HuH-7.5 (cell line): Measurements from ENCODE around the gene ATP2B2.

Source experiments
- DNase-seq: peaks from one replicate; pipeline ENCODE4 v3.0.0; 2011; ENCODE audit warnings: low spot score

Gene ATP2B2

DNA sequence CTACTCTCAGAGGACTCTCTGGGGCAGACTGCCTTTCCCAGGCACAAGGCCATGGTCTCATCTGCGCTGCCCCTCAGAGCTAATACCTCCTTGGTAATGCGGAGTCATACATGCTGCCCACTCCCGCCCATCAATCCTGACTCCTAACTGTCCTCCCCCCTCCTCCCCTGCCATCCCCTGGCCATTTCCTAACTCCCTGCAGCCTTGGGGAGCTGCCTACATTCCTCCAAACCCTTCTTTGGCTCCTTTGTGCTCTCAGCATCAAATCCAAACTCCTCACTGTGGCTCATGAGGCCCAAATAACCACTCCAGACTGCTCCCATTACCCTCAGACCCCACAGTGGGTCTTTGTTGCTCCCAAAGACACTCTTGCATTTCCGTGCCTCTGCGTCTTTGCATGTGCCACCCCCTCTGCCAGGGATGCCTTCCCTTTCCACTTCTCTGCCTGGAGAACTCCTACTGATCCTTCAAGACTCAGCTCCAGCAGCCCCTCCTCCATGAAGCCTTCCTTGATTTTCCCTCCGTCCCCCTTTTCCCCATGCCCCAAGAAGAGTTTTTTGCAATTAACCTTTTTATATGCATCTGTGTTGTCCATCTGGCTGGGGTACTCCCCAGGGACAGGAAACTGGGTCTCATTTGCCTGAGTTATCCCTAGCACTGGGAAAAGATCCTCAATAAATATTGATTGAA is 5.5 kb upstream of the ATP2B2 start:
- no peak for DNase-seq

DNA sequence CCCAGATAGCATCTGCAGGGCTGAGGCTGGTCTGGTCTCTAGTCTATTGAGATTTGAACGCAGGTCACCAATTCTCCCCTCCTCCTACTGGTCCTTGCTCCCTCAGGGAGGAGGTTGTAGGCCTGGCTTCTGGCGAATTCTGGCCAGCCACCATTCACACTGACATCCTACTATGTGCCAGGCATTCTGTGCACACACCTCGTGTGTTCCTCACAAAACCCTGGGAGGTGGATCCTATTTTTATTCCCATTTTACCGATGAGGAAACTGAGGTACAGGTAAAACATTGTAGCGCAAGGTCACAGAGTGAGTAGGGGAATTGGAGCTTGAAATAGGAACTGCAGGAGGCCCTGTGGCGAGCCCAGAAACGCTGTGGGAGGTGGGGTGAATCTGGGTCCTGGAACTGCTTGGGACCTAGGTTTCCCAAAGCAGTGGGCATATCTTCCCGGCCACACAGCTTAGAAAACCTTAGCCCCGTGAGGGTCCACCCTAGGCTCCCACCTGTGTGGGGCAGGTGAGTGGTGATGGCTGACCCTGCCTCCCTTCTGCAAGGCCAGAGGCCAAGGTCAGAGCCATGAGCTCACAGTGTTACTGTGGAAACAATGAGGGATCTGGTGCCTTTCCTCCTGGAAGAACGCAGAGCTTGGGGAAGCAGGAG is 4.8 kb upstream of the ATP2B2 start:
- DNase-seq = no peak

DNA sequence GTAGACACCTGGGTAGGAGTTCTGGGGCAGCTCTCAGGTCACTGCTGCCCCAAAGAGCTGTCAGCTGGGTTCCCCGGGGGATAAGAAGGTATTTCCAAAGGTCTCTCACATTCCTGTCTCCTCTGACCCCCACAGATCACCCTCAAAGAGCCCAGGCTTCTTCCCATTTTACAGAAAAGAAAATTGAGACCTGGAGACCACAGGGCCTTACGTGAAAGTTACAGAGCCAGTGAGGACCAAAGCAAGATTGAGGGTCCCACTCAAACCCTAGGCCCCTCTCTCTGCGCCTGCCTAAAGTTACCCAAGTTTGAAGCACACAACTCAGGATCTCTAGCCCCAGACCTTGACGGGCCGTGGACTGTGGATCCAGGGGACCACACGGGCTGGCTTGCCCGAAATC is 3.9 kb upstream of the ATP2B2 start:
- DNase-seq = no peak

DNA sequence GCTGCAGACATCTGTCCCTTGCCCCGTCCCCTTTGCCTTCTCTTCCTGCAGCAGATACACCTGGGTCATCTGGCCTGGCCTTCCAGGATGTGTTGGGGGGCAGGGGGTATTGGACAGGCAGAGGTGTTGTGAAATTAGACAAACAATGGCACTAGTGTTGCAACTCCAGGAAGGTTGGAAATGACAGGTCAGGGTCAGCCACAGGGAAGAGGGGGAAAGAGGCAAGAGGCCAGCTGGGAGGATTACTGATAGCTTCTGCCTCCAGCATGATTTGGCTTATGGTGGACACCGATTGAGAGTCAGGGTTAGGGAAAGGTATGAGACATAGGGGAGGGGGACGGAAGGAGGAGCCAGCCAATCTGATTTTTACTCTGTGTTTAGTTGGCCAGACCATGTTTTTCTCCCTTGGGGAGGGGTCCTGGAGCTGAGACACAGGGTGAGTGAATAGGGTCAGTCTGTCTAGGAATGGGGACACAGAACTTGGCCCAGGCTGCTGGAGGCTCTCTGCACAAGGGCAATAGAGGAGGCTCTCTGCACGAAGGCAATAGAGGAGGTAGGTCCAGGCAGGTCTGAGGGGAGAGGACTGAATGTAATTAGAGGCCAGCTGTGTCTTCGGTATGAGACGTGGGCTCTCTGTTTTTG is 3.4 kb upstream of the ATP2B2 start:
- peak; percentile 99 for DNase-seq

DNA sequence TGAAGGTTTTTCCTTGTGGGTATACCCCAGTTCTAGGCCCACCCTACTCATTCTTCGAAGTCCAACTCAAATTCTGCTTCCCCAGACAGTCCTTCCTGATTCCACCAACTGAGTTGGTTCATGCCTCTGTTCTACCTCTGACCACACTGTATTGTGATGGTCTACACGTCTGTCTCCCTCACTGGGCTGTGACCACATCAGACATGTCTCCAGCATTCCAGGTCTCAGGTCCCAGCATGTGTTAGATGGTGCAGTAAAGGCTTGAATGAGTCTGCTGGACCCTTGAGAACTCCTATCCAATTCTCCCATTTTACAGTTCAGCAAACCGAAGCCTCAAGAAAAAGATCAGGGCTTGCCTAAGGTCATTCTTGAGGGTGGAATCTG is 2.8 kb upstream of the ATP2B2 start:
- no peak for DNase-seq

DNA sequence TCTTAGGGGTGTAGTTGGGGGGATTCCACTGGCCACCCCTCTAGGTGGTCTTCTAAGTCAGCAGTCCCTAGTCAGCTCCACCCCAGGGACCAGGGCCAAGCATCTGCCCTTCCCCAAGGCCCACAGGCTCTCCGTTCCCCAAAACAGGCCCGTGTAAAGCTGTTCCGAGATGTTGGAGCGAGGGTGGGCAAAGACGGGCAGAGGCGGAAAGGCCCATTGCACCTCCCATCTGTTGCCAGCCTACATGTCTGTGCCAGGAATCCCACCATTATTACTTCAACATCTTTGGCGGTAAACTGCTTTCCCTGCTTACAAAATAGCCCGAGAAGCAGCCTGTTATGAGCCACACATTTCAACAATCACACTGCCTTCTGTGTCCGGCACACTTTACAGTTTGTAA is 1.9 kb upstream of the ATP2B2 start:
- DNase-seq = no peak

DNA sequence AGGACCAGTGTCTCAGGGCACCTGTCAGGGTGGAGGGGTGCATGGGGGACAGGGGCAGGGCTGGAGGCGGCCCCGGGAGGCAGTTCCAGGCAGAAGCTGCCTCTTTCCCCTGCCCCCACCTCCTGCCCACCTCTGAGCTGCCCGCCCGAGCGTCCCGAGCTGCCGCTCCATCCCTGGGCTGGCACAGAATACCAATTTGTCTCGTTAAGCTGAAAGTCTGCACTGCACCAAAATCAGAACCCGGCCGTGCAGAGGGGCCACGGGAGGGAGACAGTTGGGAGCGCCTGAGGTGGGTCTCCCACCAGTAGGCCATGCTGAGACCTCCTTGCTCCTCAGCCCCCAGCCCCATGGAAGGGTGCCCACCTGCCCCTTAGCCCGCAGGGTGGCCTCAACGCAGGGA is 1.3 kb upstream of the ATP2B2 start:
- no peak for DNase-seq

DNA sequence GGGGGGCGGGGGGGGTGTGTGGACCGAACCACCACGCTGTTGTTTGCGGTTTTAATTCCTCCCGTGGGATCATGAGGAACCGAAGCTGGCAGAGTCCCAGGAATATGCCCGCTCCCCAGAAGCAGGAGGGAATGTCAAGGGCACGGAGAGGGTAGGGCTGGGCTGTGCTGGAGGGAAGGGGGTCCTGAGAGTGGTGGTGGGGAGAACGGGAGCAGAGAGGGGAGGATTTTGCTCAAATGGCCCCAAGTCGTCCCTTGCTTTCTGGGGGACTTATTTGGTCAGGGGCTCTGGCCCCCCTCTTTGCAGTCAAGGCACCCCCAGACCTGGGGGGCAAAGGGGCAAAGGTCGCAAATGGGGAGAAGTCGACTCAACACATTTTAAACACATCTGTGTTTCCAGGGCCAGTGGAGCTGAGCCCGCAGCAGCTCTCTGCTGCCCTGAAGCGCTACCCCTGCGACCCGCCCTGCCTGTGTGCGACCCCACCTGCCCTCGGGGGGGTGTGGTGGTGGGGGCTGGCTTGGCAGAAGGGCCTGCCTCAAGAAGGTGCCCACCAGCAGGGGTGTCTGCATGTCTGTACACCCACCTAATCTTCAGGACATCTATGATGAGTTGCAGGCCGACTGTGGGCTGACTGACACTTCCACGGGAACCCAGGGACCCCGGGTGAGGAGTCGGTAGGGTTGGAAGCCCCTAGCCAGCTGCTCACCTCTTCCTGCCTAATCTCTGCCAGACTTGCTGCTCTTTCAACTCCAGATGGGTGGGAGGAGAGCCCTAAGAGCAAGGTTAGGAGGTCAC is 602 bp upstream of the ATP2B2 start:
- DNase-seq = no peak

DNA sequence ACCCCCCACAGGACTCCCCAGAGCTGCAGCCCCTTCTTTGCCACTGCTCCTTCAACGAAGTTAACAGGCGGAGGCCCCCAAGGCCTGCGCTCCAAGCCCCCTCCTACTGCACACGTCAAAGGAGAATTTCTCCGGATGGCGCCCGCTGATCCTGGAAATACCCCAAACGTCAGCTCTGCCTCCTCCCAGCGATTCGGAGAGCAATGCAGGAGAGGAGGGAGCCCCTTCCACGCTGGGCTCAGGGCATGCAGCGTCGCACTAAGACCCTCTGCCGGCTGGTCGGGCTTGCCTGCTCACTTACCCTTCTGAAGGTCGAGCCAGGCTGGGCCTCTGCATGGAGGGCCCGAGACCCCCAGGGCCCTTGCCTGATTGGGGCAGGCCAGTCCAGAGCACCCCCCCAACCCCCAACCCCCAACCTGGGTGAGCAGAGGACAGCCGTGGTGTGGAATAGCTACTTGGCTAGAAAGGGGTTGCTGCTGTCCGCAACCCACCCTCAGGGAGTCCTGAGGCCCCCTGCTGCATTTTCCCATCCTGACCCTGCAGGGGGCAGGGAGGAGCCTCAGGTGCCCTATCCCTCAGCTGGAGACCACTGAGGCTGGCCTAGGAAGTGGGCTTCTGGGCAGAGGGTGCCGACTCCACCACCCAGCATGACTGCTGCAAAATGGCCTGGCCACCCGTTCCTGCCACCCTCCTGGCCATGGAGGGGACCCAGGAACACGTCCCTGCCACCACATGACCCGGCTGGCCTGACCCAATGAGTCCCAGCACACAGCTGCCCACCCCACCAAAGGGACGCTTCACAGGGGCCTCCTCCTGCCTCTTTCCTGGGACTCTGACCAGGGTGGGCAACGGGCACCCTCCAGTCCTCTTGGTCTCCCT is 976 bp downstream of the ATP2B2 start:
- peak; percentile 69 for DNase-seq

DNA sequence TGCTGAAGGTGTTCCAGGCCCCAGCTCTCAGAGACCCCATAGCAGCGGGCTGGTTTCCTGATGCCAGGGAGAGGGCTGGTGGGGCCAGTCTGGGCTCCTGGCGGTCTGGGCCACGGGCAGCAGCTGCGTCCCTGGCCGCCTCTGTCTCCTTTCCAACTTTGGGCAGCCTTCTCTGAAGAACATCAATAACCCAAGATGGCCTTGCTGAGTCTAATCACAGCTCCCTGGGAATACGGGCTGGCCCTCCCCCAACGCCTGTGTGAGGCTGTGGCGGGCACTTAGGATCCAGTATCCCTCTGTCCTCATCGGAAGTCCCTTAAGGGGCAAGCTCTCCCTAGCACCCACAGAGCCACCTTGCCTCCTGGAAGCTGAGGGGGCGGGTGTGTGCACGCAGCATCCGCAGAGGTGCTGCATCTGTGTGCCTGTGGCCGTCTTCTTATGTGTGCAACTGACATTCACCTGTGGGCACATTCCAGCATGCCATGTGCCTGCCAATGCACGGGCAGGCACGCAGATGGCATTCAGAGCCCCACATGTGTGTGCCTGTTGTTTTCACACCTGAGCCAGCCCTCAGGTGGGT is 2.1 kb downstream of the ATP2B2 start:
- DNase-seq = no peak

DNA sequence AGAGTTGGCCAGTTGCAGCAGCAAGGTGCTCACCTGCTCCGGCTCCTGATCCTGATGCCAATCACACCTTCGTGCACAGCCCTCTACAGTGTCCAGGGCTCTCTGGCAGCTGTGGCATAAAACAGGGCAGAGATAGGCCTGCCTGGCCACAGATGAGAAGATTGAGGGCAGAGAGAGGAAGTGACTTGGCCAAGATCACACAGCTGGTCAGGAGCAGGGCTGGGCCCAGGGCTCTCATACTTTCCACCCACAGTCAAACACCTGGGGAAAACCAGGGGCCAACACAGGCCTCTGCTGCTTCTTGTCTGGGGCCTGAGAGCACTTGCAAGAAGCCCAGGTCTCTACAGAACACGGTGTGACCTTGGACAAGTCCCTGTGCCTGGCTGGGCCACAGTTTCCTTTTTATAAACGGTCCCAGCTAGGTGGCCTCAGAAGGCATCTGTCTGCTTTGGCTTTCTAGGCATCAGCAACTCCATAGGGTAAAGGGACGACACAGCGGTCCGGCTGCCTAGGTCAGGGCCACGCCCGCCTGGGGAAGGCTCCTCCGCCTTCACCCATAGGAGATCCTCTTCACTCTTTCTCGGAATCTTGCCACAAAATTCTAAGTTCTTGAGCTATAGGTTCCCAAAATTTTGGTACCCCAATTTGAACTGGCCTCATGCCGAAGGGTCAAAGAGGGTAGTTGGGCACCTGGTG is 3.1 kb downstream of the ATP2B2 start:
- no peak for DNase-seq

DNA sequence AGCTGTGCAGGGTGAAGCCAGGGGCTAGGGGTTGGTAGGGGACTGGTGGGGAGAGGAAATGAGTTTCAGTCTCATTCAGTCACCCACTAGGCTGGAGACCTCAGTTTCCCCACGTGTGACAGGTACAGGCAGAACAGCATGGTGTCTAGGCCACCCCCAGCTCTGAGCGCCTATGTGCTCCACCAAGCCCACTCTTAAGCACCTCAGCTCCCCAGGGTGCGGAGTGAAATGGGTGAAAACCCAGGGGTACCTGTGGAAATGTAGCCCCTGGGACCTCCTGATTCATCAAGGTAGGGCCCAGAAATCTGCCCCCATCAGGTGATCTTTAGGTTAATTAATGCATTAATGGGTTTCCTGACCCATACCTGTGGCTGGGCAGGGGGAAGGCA is 3.7 kb downstream of the ATP2B2 start:
- DNase-seq = no peak

DNA sequence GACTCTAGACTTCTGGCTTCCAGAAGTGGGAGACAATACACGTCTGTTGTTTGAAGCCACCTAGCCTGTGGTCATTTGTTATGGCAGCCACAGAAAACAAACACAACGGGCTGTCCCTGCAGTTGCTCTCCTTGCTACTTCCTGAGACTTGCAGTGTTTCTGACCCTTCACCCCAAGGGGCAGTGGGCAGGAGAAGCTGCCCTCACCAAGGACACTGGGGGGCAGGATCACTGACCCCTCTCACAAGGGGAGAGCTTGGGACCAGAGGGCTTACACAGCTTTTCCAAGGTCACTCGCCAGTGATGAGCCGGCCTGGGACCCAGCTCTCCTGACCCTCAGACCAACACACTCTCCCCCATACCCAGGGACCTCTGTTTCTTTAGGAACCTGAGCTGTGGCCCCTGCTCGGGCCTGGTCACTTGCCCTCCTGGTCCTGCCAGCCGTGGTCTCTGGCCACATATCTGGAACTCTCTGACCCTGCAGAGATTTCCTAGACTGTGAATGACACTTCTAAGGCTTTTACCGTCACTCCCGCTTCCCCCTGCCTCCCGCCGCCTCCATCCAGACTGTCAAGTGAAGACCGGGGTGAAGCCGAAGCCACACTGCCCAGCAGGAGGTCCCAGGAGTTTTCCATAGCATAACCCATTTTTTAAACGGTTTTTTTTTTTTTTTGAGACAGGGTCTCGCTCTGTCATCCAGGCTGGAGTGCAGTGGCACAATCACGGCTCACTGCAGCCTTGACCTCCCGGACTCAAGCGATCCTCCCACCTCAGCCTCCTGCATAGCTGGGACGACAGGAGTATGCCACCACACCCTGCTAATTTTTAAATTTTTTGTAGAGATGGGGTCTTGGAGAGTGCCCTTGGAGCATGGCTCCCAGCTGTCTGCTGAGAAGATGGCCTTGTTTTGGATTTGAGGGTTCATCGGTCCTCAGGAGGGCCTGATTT is 4.4 kb downstream of the ATP2B2 start:
- no peak for DNase-seq

DNA sequence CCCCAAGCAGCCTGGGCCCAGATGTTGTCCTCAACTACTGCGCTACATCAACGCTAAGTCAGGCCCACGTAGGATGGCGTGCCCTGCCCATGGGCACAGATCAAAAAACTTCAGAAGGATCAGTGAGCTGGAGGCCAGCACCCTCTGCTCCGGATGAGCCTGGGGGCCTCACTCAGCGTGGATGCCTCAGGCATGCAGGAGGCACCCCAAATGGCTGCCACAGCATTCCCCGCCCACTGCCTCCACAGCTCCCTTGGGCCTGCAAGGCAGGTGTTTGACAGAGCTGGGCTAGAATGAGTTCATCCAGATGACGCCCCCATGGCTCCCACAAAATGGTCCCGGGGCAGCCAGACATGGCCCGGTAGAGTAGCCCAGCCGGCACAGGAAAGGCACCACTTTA is 7.1 kb downstream of the ATP2B2 start:
- no peak for DNase-seq

DNA sequence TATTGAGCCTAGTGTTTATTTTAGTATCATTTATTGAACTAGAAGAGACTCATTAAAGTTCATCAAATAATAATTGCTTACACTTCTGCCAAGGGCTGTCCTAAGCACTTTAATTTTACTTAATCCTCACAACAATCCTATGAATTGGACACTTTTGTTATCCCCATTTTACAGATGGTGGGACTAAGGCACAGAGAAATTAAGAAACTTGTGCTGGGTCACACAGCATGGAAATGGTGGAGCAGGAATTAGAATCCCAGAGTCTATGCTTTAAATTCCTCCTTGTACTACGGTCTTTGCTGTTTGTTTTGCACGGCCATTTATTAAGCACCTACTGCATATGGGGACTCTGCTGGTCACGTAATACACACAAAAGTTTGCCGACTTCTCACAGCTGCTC is 7.9 kb downstream of the ATP2B2 start:
- no peak for DNase-seq

DNA sequence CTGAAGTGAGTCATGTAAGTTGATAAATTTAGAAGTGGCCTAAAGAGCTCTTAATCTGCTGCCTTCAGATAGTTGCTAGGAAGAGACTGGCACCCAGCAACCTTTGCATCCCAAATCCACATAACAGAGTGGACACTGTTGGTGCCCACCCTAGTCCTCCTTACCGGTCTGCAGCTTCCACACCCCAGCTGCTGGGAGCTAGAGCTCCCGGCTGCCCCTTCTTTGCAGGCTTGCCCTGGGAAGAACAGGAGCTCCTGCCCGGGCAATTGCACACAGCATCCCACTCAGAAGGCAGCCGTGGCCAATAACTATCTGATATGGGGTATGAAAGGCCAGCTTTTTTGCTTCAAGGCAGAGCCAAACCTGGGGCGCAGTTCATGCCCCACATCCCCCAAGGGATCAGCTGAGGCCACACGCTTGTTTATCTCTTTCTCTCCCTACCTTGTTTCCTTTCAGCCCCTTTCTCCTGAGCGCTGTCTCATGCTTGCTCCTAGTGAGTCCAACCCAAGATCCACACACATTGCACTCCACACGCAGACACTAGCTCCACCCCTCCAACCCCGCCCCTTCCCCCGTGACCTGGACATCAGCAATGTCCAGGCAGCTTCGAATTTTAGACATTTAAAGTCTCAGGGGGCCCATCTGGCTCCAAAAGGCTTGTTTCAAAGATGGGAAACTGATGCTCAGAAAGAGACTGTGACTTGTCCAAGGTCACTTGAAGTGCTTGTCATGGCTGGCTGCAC is 9.1 kb downstream of the ATP2B2 start:
- no peak for DNase-seq

DNA sequence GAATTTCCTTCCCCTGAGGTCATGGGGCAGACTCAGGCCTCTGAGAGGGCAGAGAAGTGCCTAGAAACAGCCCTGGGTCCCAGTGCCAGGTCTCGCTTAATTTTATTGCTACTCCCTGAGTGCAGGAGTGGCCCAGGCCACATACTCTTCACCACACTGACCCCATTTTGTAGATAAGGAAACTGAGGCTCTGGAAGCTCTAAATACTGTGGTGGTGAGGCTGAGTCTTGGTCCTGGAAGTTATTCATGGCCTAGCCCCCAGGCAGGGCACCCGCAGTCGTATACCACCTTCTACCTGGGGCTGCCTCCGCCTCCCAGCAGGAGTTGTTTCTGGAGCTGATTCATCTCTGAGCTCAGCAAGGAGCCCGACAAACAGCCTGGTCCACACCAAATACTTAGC is 9.8 kb downstream of the ATP2B2 start:
- no peak for DNase-seq

DNA sequence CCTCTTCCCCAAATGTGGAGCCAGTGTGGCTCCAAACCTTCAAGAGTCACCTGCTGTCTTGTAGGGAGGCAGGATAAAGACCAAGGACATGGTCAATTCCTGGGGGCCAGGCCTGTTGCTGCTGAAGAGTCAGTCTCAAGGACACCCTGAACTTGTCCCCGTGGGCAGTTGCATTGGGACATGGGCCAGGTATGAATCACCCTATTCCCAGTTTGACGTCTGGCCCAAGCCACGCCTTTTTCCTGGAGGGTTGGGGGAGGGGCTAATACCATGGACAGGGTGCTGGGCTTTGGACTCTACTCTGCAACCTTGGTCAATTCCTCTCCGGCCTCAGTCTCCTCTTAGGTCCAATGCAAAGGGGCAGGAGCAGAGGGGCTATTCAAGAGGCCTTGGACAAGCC is 10.4 kb downstream of the ATP2B2 start:
- peak; percentile 81 for DNase-seq

DNA sequence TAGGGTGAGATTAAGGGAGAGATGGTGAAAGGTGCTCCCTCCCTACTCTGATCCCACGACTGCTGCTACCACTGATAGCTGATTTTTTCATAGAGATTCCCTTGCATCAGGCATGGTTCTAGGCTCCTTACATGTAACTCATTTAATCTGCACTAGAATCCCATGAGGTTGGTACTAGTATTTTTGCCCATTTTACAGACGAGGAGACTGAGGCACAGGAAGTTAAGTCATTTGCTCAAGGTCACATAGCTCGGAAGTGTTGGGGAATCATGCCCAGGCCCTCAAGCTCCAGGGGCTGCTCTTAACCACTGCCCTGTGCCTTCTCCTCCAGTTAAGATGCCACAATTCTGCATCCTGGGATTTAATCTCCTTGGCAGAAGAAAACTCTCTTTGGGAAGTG is 11.2 kb downstream of the ATP2B2 start:
- no peak for DNase-seq
